Karpas-422 (cell line): ENCODE measurements around the gene ALG12. TPM values are rescaled to one million over a fixed set of nuclear protein-coding genes. Genes with fewer than 3 reads are reported as not detected.

ENCODE experiments used
- DNase-seq: peaks from one replicate; pipeline ENCODE4 v3.0.0-alpha.2; 2015
- H2AFZ ChIP-seq: fragments of 200-600 bp; sonication (generic); 2 replicates; pipeline ENCODE4 v1.6.1; 2014; ENCODE audit warnings: antibody characterized with exemption, low read length, mixed read lengths
- H3K27ac ChIP-seq: fragments of 200-600 bp; sonication (generic); 2 replicates; pipeline ENCODE4 v1.5.1; 2014; ENCODE audit warnings: mild to moderate bottlenecking, low read length, moderate library complexity
- H3K27me3 ChIP-seq: fragments of 200-600 bp; sonication (generic); 2 replicates; pipeline ENCODE4 v1.6.1; 2014; ENCODE audit warnings: low read length, mixed read lengths
- H3K36me3 ChIP-seq: fragments of 200-600 bp; sonication (generic); 2 replicates; pipeline ENCODE4 v1.6.1; 2014; ENCODE audit warnings: low read length, mixed read lengths; ENCODE audit not compliant: insufficient read depth
- H3K4me1 ChIP-seq: fragments of 200-600 bp; sonication (generic); 2 replicates; pipeline ENCODE4 v1.6.1; 2014; ENCODE audit warnings: mild to moderate bottlenecking, low read length, mixed read lengths
- H3K4me2 ChIP-seq: fragments of 200-600 bp; sonication (generic); 2 replicates; pipeline ENCODE4 v1.6.1; 2014; ENCODE audit warnings: low read length, low read depth, mild to moderate bottlenecking; ENCODE audit not compliant: poor library complexity, severe bottlenecking
- H3K4me3 ChIP-seq: fragments of 200-600 bp; sonication (generic); 2 replicates; pipeline ENCODE4 v1.5.1; 2014; ENCODE audit warnings: mild to moderate bottlenecking, antibody characterized with exemption, low read length, mixed read lengths
- H3K79me2 ChIP-seq: fragments of 200-600 bp; sonication (generic); 2 replicates; pipeline ENCODE4 v1.6.1; 2014; ENCODE audit warnings: mild to moderate bottlenecking, low read length, mixed read lengths
- H3K9ac ChIP-seq: fragments of 200-600 bp; sonication (generic); 2 replicates; pipeline ENCODE4 v1.6.0; 2014; ENCODE audit warnings: low read length
- H3K9me2 ChIP-seq: fragments of 200-600 bp; sonication (generic), shearing (Covaris generic); replicated peaks from 2 replicates; pipeline ENCODE4 v1.6.0; 2014; ENCODE audit warnings: mild to moderate bottlenecking, low read length, moderate library complexity; ENCODE audit not compliant: insufficient read depth
- H3K9me3 ChIP-seq: fragments of 300-700, 200-600 bp; sonication (generic); 2 replicates; pipeline ENCODE4 v1.6.1; 2014; ENCODE audit warnings: low read length, mixed read lengths
- H4K20me1 ChIP-seq: fragments of 200-600 bp; sonication (generic); 2 replicates; pipeline ENCODE4 v1.6.1; 2014; ENCODE audit warnings: mild to moderate bottlenecking, antibody characterized with exemption, low read length, low read depth; ENCODE audit not compliant: insufficient read depth
- total RNA-seq: library from RNA; depleted of rRNA; stranded (reverse); fragments of >200 nt; shearing (Covaris generic); gene quantifications from 2 replicates; pipeline ENCODE4 v1.2.3, GENCODE V29; 2014; ENCODE audit warnings: low replicate concordance

Gene ALG12
- total RNA-seq, 1 experiment from 2014 or later = 4.7 TPM

- Histone ChIP-seq H4K20me1 (no peaks in the 10 kb centered on the region), H3K9me3 (no peaks in the 10 kb centered on the region), H3K79me2 (peaks cover 14% of the 10 kb centered on the region), H3K27ac (no peak overlapping the region), H3K9me2 (no peaks in the 10 kb centered on the region), H2AFZ (no peak overlapping the region), H3K9ac (peak overlapping the region; percentile 71; the same call in 1 of the 2 replicates), H3K27me3 (no peaks in the 10 kb centered on the region), H3K4me2 (peak overlapping the region; percentile 99), H3K4me3 (peak overlapping the region; percentile 96; the same call in 1 of the 2 replicates), H3K4me1 (peaks cover 18% of the 10 kb centered on the region), H3K36me3 (no peaks in the 10 kb centered on the region)
- DNase-seq = no peak
Measured at GRCh38 chr22:49916831-49917230, 1.4 kb downstream of the ALG12 start.

- H4K20me1 ChIP-seq = no peaks in the 10 kb centered on the region
- H3K79me2 ChIP-seq = peaks cover 14% of the 10 kb centered on the region
- no peaks in the 10 kb centered on the region for H3K36me3 ChIP-seq
Measured at GRCh38 chr22:49915610-49916009, 2.6 kb downstream of the ALG12 start.

GRCh38 chr22:49914256-49914655, 4.0 kb downstream of the ALG12 start:
- Histone ChIP-seq H3K27me3 (no peaks in the 10 kb centered on the region), H3K4me3 (no peak overlapping the region), H3K9me3 (no peaks in the 10 kb centered on the region), H3K36me3 (no peaks in the 10 kb centered on the region), H2AFZ (no peak overlapping the region), H3K9me2 (no peaks in the 10 kb centered on the region), H3K27ac (no peak overlapping the region), H4K20me1 (no peaks in the 10 kb centered on the region), H3K9ac (no peak overlapping the region), H3K79me2 (peaks cover 14% of the 10 kb centered on the region), H3K4me1 (peaks cover 14% of the 10 kb centered on the region), H3K4me2 (no peak overlapping the region)
- no peak for DNase-seq

More at GRCh38 chr22:49915610-49916009, 2.6 kb downstream of the ALG12 start:
- H3K4me2 ChIP-seq = no peak overlapping the region
- no peaks in the 10 kb centered on the region for H3K9me2 ChIP-seq
- no peak for DNase-seq
- no peak overlapping the region for H3K27ac ChIP-seq
- H2AFZ ChIP-seq = no peak overlapping the region
- no peak overlapping the region for H3K4me3 ChIP-seq
- H3K27me3 ChIP-seq = no peaks in the 10 kb centered on the region
- no peaks in the 10 kb centered on the region for H3K9me3 ChIP-seq
- no peak overlapping the region for H3K9ac ChIP-seq
- peaks cover 18% of the 10 kb centered on the region for H3K4me1 ChIP-seq

- Histone ChIP-seq H3K36me3 (no peaks in the 10 kb centered on the region), H3K4me1 (peaks cover 9% of the 10 kb centered on the region), H3K27me3 (no peaks in the 10 kb centered on the region), H3K9ac (no peak overlapping the region), H3K4me3 (no peak overlapping the region), H3K27ac (no peak overlapping the region), H3K4me2 (no peak overlapping the region), H3K79me2 (peaks cover 14% of the 10 kb centered on the region), H2AFZ (no peak overlapping the region), H3K9me3 (no peaks in the 10 kb centered on the region), H4K20me1 (no peaks in the 10 kb centered on the region), H3K9me2 (no peaks in the 10 kb centered on the region)
- no peak for DNase-seq
Measured at GRCh38 chr22:49913446-49913845, 4.8 kb downstream of the ALG12 start.

- Histone ChIP-seq H3K4me2 (no peak overlapping the region), H3K36me3 (no peaks in the 10 kb centered on the region), H2AFZ (no peak overlapping the region)
Measured at GRCh38 chr22:49913026-49913425, 5.2 kb downstream of the ALG12 start.

GRCh38 chr22:49911881-49912625, 6.2 kb downstream of the ALG12 start:
- no peak overlapping the region for H3K9ac ChIP-seq
- no peaks in the 10 kb centered on the region for H3K9me3 ChIP-seq
- H3K36me3 ChIP-seq = no peaks in the 10 kb centered on the region
- peaks cover 2% of the 10 kb centered on the region for H3K4me1 ChIP-seq
- H3K4me2 ChIP-seq = no peak overlapping the region
- DNase-seq = no peak
- no peaks in the 10 kb centered on the region for H3K27me3 ChIP-seq
- peaks cover 6% of the 10 kb centered on the region for H3K79me2 ChIP-seq
- no peak overlapping the region for H3K4me3 ChIP-seq
- H2AFZ ChIP-seq = no peak overlapping the region
- no peak overlapping the region for H3K27ac ChIP-seq
- H3K9me2 ChIP-seq = no peaks in the 10 kb centered on the region
- no peaks in the 10 kb centered on the region for H4K20me1 ChIP-seq

More at GRCh38 chr22:49913026-49913425, 5.2 kb downstream of the ALG12 start:
- Histone ChIP-seq H3K9ac (no peak overlapping the region), H3K79me2 (peaks cover 14% of the 10 kb centered on the region), H3K27me3 (no peaks in the 10 kb centered on the region), H3K4me3 (no peak overlapping the region), H3K27ac (no peak overlapping the region), H3K4me1 (peaks cover 9% of the 10 kb centered on the region), H3K9me2 (no peaks in the 10 kb centered on the region), H3K9me3 (no peaks in the 10 kb centered on the region), H4K20me1 (no peaks in the 10 kb centered on the region)
- no peak for DNase-seq

GRCh38 chr22:49910229-49911155, 7.7 kb downstream of the ALG12 start:
- no peak overlapping the region for H3K4me3 ChIP-seq
- H3K79me2 ChIP-seq = no peaks in the 10 kb centered on the region
- H3K36me3 ChIP-seq = no peaks in the 10 kb centered on the region
- H3K9me2 ChIP-seq = no peaks in the 10 kb centered on the region
- no peaks in the 10 kb centered on the region for H3K9me3 ChIP-seq
- no peak overlapping the region for H2AFZ ChIP-seq
- no peak for DNase-seq
- no peaks in the 10 kb centered on the region for H4K20me1 ChIP-seq
- no peak overlapping the region for H3K27ac ChIP-seq
- no peaks in the 10 kb centered on the region for H3K27me3 ChIP-seq
- no peak overlapping the region for H3K4me2 ChIP-seq
- H3K9ac ChIP-seq = no peak overlapping the region
- no peaks in the 10 kb centered on the region for H3K4me1 ChIP-seq
